HG02884 (cell line): ENCODE results near the gene ABAT.
"Not testable (repeated sequence)": the region's sequence is repeated elsewhere in the genome, so short reads cannot be mapped to it uniquely, and the experiment has no call there.

Source experiments
- ATAC-seq: cut with Tn5 transposase; IDR thresholded peaks from one replicate; pipeline ENCODE4 v1.9.1; 2021; ENCODE audit warnings: mild to moderate bottlenecking, moderate library complexity; ENCODE audit not compliant: unreplicated experiment

ABAT gene

DNA sequence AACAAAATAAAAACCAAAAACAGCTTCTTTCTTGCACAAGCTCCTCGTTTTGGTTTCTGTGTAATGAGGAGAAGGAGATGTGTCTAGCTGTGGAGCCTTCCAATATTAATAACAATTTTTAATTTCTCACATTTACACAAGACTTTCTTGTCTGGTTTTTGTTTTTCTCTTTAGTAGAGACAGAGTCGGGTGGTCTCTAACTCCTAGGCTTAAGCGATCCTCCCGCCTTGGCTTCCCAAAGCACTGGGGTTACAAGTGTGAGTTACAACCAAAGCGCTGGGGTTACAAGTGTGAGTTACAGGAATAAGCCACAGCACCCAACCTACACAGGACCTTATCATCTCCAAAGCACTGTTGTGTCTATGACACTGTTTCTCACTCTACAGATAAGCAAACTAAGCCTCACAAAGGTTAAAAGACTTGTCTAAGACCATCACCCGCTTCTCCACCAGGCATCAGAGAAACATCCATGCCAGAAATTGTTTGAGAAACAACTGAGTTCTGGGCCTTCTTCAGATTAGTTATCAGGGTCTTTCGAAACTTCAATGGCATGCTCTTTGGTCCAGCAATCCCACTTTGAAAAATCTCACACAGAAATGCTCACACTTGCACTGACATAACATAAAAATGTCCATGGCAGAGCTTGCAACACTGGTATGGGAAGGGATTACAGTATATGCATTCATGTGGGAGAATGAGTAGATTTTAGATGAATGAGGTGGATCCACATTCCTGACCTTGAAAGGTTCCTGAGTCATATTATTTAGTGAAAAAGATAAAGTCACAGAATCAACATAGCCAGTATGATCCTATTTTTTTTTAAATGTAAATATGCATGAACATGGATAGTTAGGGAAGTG lies 3.9 kb downstream of the ABAT start:
- ATAC-seq, result no peak

DNA sequence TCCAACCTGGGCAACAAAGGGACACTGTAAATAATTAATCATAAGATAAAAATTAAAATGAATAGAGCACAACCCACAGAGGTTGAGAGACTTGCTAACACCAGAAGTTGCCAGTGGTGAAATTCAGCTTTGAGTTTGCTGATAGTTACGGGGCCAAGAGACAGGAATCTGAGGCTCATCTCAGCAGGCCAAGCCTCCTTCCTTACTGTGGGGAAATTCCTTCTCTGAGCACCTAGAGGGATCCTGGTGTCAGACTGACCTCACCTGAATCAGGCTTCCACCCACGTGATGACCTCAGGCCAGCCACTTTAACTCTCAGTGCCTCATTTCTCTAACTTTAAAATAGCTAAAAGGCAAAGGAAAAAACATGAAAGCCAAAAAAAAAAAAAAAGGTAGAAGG lies 4.7 kb downstream of the ABAT start:
- no peak for ATAC-seq

DNA sequence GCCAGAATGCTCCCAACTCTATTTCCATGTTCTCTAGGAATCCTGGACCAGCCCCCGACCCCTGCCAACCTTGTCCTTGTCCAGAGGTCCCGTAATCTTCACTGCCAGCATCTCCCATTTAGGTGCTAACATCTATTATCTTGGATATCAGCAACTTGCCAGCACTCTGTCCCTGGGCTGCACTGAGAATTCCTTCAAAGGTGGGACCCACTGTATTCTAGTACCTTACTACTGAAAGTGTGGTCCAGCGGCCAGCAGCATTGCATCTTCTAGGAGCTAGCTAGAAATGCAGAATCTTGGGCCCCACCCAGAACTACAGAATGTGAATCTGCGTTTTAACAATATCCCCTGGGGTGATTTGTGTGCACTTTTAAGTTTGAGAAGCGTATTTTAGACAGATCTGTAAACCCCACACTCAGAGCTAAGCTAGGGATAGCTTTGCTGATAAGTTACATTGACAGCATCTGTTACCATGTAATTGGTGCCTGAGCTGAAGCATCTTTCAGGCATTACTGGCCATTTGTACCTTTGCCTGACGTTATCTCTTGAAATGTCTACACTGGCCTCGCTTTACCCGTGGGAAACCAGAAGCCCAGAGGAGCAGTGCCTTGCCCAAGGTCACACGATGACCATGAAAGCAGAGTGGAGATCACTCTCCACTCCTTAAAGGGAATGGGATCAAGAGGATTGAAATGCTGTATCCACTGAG lies 8.3 kb downstream of the ABAT start:
- no peak for ATAC-seq

- no peak for ATAC-seq
Observed at GRCh38 chr16:8683640-8684039, 9.2 kb downstream of the ABAT start.

DNA sequence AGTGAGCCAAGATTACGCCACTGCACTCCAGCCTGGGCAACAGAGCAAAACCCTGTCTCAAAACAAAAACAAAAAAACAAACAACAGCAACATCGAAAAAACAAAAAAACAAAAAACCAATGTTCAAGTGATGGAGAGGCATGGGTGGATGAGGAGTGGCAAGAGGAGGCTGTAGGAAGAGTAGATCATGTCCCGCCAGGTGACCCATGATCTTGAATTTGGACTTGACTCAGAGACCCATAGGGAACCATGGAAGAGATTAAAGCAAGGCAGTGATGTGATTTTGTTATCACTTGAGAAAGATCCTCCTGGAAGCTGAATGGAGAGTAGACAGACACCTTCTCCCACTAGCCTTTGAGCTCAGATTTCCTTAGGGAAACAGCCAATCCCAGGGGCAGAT lies 11.2 kb downstream of the ABAT start:
- ATAC-seq, result no peak

DNA sequence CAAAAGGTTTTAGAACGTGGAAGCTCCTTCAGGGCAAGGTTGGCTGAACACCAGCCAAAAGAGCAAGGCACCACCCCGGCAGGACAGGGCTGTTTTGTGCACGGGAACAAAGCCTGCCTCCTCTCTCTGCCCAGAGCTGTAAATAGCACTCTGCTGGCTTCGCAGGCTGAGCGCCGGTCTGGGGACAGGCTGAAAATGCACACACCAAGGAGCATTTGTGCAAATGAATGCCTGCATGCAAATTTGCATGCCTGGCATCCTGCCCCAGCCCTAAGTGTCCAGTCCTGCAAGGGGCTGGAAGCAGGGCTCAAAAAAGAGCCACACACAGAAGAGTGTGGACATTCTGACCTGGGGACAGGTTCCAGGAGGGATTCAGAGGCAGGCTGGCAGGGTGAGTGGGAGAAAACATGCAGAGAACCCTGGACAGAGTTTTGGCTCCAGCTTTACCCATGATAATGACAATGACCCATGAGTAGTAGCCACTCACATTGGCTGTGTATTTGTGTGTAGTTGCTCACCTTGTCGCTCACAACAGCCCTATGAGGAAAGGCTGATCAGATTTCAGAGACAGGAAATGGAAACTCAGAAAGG lies 11.7 kb downstream of the ABAT start:
- no peak for ATAC-seq

DNA sequence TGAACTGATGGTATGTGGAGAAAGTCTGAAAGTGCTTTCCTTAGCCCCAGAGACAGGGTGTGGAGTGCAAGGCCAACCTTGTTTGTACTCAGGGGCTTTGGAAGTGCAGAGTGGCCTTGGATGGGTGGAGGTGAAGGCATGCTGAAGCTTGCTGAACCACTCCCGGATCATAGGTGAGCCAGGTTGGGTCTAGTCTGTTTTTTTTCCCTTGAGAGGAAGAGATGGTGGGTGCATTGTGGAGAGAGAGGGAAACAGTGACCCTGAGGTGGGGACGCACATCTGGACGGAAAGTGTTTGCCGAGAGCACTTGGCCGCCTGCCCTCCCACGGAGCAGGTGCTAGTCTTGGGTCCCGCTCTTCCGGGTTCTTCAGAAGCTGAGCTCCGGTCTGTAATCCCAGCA lies 12.5 kb downstream of the ABAT start:
- no peak for ATAC-seq

DNA sequence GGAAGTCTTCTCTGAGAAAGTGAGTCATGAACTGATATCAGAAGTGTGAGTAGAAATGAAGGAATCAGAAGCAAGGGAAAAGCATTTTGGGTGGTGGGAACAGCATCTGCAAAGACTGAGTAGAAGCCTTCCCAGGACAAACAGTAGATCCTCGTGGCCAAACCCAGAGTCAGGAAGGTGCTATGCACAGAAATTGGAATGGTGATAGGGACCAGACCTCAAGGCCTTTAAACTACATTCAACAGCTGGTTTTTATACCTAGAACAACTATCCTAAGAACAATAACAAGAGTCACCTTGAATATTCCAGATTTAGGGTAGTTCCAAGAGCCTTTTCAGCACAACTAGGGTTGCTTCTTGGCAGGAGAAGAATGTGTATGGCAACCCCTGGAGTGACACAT lies 15.3 kb downstream of the ABAT start:
- no peak for ATAC-seq

DNA sequence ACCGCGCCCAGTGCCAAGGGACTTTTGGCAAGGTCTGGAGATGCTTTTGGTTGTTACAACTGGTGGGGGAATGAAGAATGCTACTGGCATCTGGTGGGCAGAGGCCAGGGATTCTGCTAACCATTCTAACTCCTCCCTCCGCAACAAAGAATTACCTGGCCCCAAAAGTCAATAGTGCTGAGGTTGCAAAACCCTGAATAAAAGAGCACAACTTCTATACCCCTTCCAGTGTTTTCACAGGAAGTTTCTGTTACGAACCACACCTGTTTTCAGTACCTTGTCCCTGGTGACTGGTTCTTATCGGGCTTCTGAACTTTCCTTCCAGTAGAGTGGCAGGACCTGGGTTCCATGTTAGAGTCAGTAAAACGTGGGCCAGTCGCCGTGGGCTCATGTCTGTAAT lies 17.3 kb downstream of the ABAT start:
- no peak for ATAC-seq

GRCh38 chr16:8694795-8695728 lies 20.6 kb downstream of the ABAT start:
- ATAC-seq, result no peak

GRCh38 chr16:8696880-8697279 lies 22.5 kb downstream of the ABAT start:
- no peak for ATAC-seq

DNA sequence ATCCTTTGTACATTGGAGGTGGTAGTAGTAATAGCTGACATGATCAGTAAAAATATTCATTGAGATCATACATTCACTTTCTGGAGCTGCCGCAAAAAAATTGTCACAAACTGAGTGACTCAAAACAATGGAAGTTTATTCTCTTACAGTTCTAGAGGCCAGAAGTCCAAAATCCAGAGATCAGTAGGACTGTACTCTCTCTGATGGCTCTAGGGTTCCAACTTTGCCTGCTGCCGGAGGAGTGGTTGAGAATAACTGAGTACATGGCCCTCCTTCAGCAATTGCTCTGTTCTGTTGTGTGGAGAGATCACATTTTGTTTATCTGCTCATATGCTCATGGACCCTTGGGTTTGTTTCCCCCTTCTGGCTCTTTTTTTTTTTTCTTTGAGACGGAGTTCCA lies 23.5 kb downstream of the ABAT start:
- ATAC-seq, result no peak

DNA sequence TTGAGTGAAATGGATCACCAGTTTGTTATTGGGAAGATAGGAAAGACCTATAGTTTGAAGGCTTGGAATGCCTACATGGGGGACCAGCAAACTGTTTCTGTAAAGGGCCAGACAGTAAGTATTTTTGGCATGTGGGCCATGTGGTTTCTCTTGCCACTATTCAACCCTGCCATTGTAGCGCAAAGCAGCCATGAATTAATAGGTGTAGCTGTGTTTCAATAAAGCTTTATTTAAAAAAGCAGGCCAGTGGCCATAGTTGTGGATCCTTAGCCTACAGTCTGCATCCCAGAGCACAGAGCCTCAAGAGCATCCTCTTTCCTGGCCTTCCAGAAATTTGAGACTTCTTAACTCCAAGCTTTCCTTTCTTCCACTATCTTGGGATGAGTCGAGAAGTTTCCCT lies 29.3 kb downstream of the ABAT start:
- ATAC-seq, result no peak

- no peak for ATAC-seq
Observed at GRCh38 chr16:8704098-8704497, 29.7 kb downstream of the ABAT start.

GRCh38 chr16:8705100-8705822 lies 30.8 kb downstream of the ABAT start:
- not testable (repeated sequence) for ATAC-seq

GRCh38 chr16:8708536-8708935 lies 34.1 kb downstream of the ABAT start:
- no peak for ATAC-seq

- no peak for ATAC-seq
Observed at GRCh38 chr16:8712589-8713361, 38.4 kb downstream of the ABAT start.

- no peak for ATAC-seq
Observed at GRCh38 chr16:8713635-8714172, 39.3 kb downstream of the ABAT start.

DNA sequence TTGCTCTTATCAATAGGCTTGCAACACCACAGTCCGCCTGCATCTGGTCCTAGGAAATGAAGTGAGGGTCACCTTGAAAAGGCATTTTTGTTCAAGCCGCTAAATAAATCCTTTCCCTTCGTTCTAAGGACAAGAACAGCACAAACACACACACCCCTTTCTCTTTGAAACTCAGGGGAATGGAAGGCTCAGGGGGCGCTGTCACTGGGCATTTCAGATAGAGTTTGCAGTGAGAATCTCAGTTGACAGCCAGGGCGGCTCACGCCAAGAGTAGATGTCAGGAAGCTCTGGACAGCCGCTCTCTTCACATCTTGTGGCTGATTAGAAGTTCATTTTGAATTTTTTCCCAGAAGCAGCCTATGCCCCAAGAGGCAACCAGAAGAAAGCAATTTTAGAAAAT lies 39.8 kb downstream of the ABAT start:
- no peak for ATAC-seq
